ENCODE results near the gene ACVRL1.

The ACVRL1 gene

DNA sequence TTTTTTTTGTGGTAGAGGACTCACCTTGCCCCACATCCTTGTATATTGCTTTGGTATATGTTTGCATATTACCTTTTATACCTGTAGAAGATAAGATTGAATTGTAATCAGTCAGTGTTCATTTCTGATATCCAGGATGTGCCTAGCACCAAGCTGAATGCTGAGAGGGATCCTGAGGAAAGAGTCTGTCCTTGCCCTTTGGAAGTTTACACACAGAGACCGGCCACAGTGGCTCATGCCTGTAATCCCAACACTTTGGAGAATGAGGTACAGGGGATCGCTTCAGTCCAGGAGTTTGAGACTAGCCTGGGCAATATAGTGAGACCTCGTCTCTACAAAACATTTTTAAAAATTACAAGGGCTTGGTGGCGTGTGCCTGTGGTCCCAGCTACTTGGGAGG lies 52.6 kb downstream of the ACVRL1 start:
- Histone ChIP-seq H3K9me2 (ENCODE audit: low read depth, low read length) (no peaks in the 10 kb centered on the region), H2AFZ (ENCODE audit: low read length) (no peak overlapping the region), H3K27me3 (ENCODE audit: insufficient read depth, low read length) (no peaks in the 10 kb centered on the region), H4K20me1 (ENCODE audit: insufficient read depth, low read length) (no peaks in the 10 kb centered on the region), H3K27ac (ENCODE audit: low read depth, low read length, poor library complexity, severe bottlenecking) (no peak overlapping the region), H3K36me3 (ENCODE audit: insufficient read depth, low read length) (no peaks in the 10 kb centered on the region), H3K4me2 (ENCODE audit: low read length) (no peak overlapping the region), H3K79me2 (ENCODE audit: insufficient read depth, low read length) (no peaks in the 10 kb centered on the region), H3K4me3 (ENCODE audit: low read depth, low read length, poor library complexity, severe bottlenecking) (no peak overlapping the region), H3K9ac (ENCODE audit: low read length) (no peak overlapping the region), H3F3A (ENCODE audit: insufficient read depth, low read length) (no peaks in the 10 kb centered on the region), H3K4me1 (ENCODE audit: insufficient read depth, low read length, severe bottlenecking) (no peaks in the 10 kb centered on the region), H3K9me3 (ENCODE audit: low read length) (no peaks in the 10 kb centered on the region)
- no peak for TF ChIP-seq EZH2 (IDR thresholded peaks at IDR 0.05; ENCODE audit: borderline replicate concordance, low read length)
- TF ChIP-seq, protein P1, sequence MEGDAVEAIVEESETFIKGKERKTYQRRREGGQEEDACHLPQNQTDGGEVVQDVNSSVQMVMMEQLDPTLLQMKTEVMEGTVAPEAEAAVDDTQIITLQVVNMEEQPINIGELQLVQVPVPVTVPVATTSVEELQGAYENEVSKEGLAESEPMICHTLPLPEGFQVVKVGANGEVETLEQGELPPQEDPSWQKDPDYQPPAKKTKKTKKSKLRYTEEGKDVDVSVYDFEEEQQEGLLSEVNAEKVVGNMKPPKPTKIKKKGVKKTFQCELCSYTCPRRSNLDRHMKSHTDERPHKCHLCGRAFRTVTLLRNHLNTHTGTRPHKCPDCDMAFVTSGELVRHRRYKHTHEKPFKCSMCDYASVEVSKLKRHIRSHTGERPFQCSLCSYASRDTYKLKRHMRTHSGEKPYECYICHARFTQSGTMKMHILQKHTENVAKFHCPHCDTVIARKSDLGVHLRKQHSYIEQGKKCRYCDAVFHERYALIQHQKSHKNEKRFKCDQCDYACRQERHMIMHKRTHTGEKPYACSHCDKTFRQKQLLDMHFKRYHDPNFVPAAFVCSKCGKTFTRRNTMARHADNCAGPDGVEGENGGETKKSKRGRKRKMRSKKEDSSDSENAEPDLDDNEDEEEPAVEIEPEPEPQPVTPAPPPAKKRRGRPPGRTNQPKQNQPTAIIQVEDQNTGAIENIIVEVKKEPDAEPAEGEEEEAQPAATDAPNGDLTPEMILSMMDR (IDR thresholded peaks at IDR 0.05; ENCODE audit: low read length), result no peak

GRCh38 chr12:51960488-51960887 lies 53.2 kb downstream of the ACVRL1 start:
- no peak overlapping the region for H3K4me2 ChIP-seq (ENCODE audit: low read length)
- H2AFZ ChIP-seq (ENCODE audit: low read length), result no peak overlapping the region
- TF ChIP-seq, protein P1 (IDR thresholded peaks at IDR 0.05; ENCODE audit: low read length), result no peak
- TF ChIP-seq EZH2 (IDR thresholded peaks at IDR 0.05; ENCODE audit: borderline replicate concordance, low read length), result no peak
- no peaks in the 10 kb centered on the region for H3K36me3 ChIP-seq (ENCODE audit: insufficient read depth, low read length)
- H3K4me3 ChIP-seq (ENCODE audit: low read depth, low read length, poor library complexity, severe bottlenecking), result no peak overlapping the region
- H4K20me1 ChIP-seq (ENCODE audit: insufficient read depth, low read length), result no peaks in the 10 kb centered on the region
- no peaks in the 10 kb centered on the region for H3K4me1 ChIP-seq (ENCODE audit: insufficient read depth, low read length, severe bottlenecking)
- no peaks in the 10 kb centered on the region for H3K9me3 ChIP-seq (ENCODE audit: low read length)
- peaks cover 2% of the 10 kb centered on the region; the same call in 1 of the 2 replicates for H3K27me3 ChIP-seq (ENCODE audit: insufficient read depth, low read length)
- H3K79me2 ChIP-seq (ENCODE audit: insufficient read depth, low read length), result no peaks in the 10 kb centered on the region
- no peaks in the 10 kb centered on the region for H3F3A ChIP-seq (ENCODE audit: insufficient read depth, low read length)
- H3K27ac ChIP-seq (ENCODE audit: low read depth, low read length, poor library complexity, severe bottlenecking), result no peak overlapping the region
- H3K9ac ChIP-seq (ENCODE audit: low read length), result no peak overlapping the region
- no peaks in the 10 kb centered on the region for H3K9me2 ChIP-seq (ENCODE audit: low read depth, low read length)

GRCh38 chr12:51960890-51961289 lies 53.6 kb downstream of the ACVRL1 start:
- no peak for TF ChIP-seq EZH2 (IDR thresholded peaks at IDR 0.05; ENCODE audit: borderline replicate concordance, low read length)
- TF ChIP-seq, protein P1 (IDR thresholded peaks at IDR 0.05; ENCODE audit: low read length), result no peak
- no peaks in the 10 kb centered on the region for H3K36me3 ChIP-seq (ENCODE audit: insufficient read depth, low read length)
- H3K79me2 ChIP-seq (ENCODE audit: insufficient read depth, low read length), result no peaks in the 10 kb centered on the region
- no peak overlapping the region for H3K9ac ChIP-seq (ENCODE audit: low read length)
- peaks cover 3% of the 10 kb centered on the region; the same call in 1 of the 2 replicates for H3K27me3 ChIP-seq (ENCODE audit: insufficient read depth, low read length)
- no peak overlapping the region for H3K27ac ChIP-seq (ENCODE audit: low read depth, low read length, poor library complexity, severe bottlenecking)
- H3F3A ChIP-seq (ENCODE audit: insufficient read depth, low read length), result no peaks in the 10 kb centered on the region
- H3K4me3 ChIP-seq (ENCODE audit: low read depth, low read length, poor library complexity, severe bottlenecking), result no peak overlapping the region
- H3K9me3 ChIP-seq (ENCODE audit: low read length), result no peaks in the 10 kb centered on the region
- no peak overlapping the region for H3K4me2 ChIP-seq (ENCODE audit: low read length)
- H3K4me1 ChIP-seq (ENCODE audit: insufficient read depth, low read length, severe bottlenecking), result no peaks in the 10 kb centered on the region
- H3K9me2 ChIP-seq (ENCODE audit: low read depth, low read length), result no peaks in the 10 kb centered on the region
- H4K20me1 ChIP-seq (ENCODE audit: insufficient read depth, low read length), result no peaks in the 10 kb centered on the region
- H2AFZ ChIP-seq (ENCODE audit: low read length), result no peak overlapping the region

Data from OCI-LY1 (cell line).